ENCODE data around the gene LIN52. TPM values are rescaled to one million over a fixed set of nuclear protein-coding genes. Genes with fewer than 3 reads are reported as not detected.

The LIN52 gene
- total and polyA plus RNA-seq, 2 experiments from 2014 or later: 8.0 to 8.7 TPM

DNA sequence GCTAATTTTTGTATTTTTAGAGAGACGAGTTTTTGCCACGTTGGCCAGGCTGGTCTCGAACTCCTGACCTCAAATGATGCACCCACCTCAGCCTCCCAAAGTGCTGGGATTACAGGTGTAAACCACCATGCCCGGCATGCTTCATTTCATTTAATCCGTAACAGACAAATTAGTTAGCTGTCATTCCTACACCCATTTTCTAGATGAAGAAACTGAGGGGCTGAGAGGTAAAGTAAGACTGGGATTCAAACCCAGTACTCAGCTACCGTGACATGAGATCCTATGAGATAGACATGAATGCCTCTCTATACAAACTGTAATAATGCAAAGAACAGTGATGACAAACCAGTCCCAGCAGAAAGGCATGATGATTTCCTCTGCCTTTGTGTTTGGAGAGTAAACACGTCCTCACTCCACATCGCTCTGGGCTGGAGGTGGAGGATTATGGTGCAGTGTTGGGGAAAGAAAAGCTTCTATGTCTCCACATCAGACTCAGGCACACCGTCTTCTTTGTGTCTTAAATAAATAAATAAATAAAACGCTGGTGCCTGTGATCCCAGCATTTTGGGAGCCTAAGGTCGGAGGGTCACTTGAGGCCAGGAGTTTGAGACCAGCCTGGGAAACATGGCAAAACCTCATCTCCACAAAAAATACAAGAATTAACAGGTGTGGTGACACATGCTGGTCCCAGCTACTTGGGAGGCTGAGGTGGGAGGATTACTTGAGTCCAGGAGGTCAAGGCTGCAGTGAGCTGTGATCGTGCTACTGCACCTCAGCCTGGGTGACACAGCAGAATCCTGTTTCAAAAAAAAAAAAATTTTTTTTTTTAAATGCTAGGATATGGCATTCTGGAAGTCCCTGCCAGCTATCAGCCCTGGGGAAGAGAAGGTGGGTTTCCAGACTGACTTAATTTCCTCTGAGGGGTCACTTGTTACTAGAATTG lies 164.9 kb downstream of the LIN52 start:
- peaks cover 37% of the 10 kb centered on the region for H3K27me3 ChIP-seq (replicated peaks; ENCODE audit: insufficient read depth)
- no peak overlapping the region for H3K4me2 ChIP-seq (ENCODE audit: unreplicated experiment)
- in situ Hi-C loops (cut with MboI): loop anchor here (5.0 kb wide), 1 partner anchor 142 kb away; no protein-coding TSS in a partner anchor
- no peaks in the 10 kb centered on the region for H3K36me3 ChIP-seq (ENCODE audit: low read depth)
- H2AFZ ChIP-seq: no peak overlapping the region
- no peaks in the 10 kb centered on the region for H3K4me1 ChIP-seq (ENCODE audit: insufficient read depth)
- 70 to 73% methylated on average over 12 of the region's 12 CpGs for WGBS, 2 experiments (ENCODE audit: low coverage in 1 of 2, low lambda C conversion rate in 2 of 2, missing lambda C conversion rate in 2 of 2)
- TF ChIP-seq EZH2 (IDR thresholded peaks at IDR 0.05; ENCODE audit: insufficient read depth, poor library complexity, severe bottlenecking): no peak
- TF ChIP-seq EZH2phosphoT487 (IDR thresholded peaks at IDR 0.05; ENCODE audit: insufficient read depth, low read depth): no peak
- no peak overlapping the region for H3K9ac ChIP-seq
- no peaks in the 10 kb centered on the region for H3F3A ChIP-seq (ENCODE audit: insufficient read depth)
- H3K9me2 ChIP-seq (ENCODE audit: insufficient read depth): no peaks in the 10 kb centered on the region
- H3K9me3 ChIP-seq (ENCODE audit: low read depth): no peaks in the 10 kb centered on the region
- no peaks in the 10 kb centered on the region for H4K20me1 ChIP-seq (ENCODE audit: insufficient read depth)
- H3K4me3 ChIP-seq: no peak overlapping the region
- H3K27ac ChIP-seq: no peak overlapping the region
- H3K79me2 ChIP-seq (ENCODE audit: insufficient read depth): no peaks in the 10 kb centered on the region
- no peak for DNase-seq

Small RNAs within 50 kb of the gene (small RNA-seq; reads per million reads assigned to genes)
- not detected for gene AC006349.1 (ENCODE audit: low read depth, low replicate concordance)
- not detected for gene RN7SL530P (ENCODE audit: low read depth, low replicate concordance)

Other genes starting within 250 kb of the LIN52 start
- gene PTGR2, start 233.1 kb upstream of the LIN52 start, total RNA-seq (2014; rRNA removed; shearing (Covaris generic)): 7.2 and 7.5 TPM in 2 replicates
- gene PTGR2, start 233.1 kb upstream of the LIN52 start, polyA plus RNA-seq (2016; fragmentation: Nextera tagmentation; extraction: Ambion mirVana): 9.0 and 9.4 TPM in 2 replicates
- 64.6 and 70.1 TPM in 2 replicates for gene ZNF410, start 198.1 kb upstream of the LIN52 start, total RNA-seq (2014; rRNA removed; shearing (Covaris generic))
- 54.1 and 59.0 TPM in 2 replicates for gene ZNF410, start 198.1 kb upstream of the LIN52 start, polyA plus RNA-seq (2016; fragmentation: Nextera tagmentation; extraction: Ambion mirVana)
- 5.3 and 6.5 TPM in 2 replicates for gene FAM161B, start 134.9 kb upstream of the LIN52 start, total RNA-seq (2014; rRNA removed; shearing (Covaris generic))
- gene FAM161B, start 134.9 kb upstream of the LIN52 start, polyA plus RNA-seq (2016; fragmentation: Nextera tagmentation; extraction: Ambion mirVana): 4.1 and 4.5 TPM in 2 replicates
- gene COQ6, start 134.7 kb upstream of the LIN52 start, total RNA-seq (2014; rRNA removed; shearing (Covaris generic)): 21.4 and 48.0 TPM in 2 replicates
- gene COQ6, start 134.7 kb upstream of the LIN52 start, polyA plus RNA-seq (2016; fragmentation: Nextera tagmentation; extraction: Ambion mirVana): 29.4 and 40.2 TPM in 2 replicates
- 6.6 and 11.5 TPM in 2 replicates for gene ENTPD5, start 65.7 kb upstream of the LIN52 start, total RNA-seq (2014; rRNA removed; shearing (Covaris generic))
- 10.4 and 12.5 TPM in 2 replicates for gene ENTPD5, start 65.7 kb upstream of the LIN52 start, polyA plus RNA-seq (2016; fragmentation: Nextera tagmentation; extraction: Ambion mirVana)
- gene BBOF1, start 65.6 kb upstream of the LIN52 start, total RNA-seq (2014; rRNA removed; shearing (Covaris generic)): 3.5 and 18.2 TPM in 2 replicates
- 5.4 and 6.4 TPM in 2 replicates for gene BBOF1, start 65.6 kb upstream of the LIN52 start, polyA plus RNA-seq (2016; fragmentation: Nextera tagmentation; extraction: Ambion mirVana)
- 13.8 and 19.9 TPM in 2 replicates for gene ALDH6A1, start 503 bp upstream of the LIN52 start, total RNA-seq (2014; rRNA removed; shearing (Covaris generic))
- 20.8 and 21.0 TPM in 2 replicates for gene ALDH6A1, start 503 bp upstream of the LIN52 start, polyA plus RNA-seq (2016; fragmentation: Nextera tagmentation; extraction: Ambion mirVana)
- not detected in 2 replicates for gene VSX2, start 154.5 kb downstream of the LIN52 start, total RNA-seq (2014; rRNA removed; shearing (Covaris generic))
- gene VSX2, start 154.5 kb downstream of the LIN52 start, polyA plus RNA-seq (2016; fragmentation: Nextera tagmentation; extraction: Ambion mirVana): not detected in 2 replicates
- gene ABCD4, start 218.0 kb downstream of the LIN52 start, total RNA-seq (2014; rRNA removed; shearing (Covaris generic)): 22.3 and 24.1 TPM in 2 replicates
- gene ABCD4, start 218.0 kb downstream of the LIN52 start, polyA plus RNA-seq (2016; fragmentation: Nextera tagmentation; extraction: Ambion mirVana): 26.3 and 27.7 TPM in 2 replicates